ENCODE results near the gene DUS1L. TPM values are rescaled to one million over a fixed set of nuclear protein-coding genes. Genes with fewer than 3 reads are reported as not detected.

Gene DUS1L
- total RNA-seq, 1 donor from 2014 or later = 74.1 TPM

- Mint-ChIP-seq H3K4me1 (ENCODE audit: unreplicated experiment) (no peaks in the 10 kb centered on the region), H3K4me3 (ENCODE audit: unreplicated experiment) (peak overlapping the region; percentile 88), H3K36me3 (ENCODE audit: low read depth, unreplicated experiment) (peaks cover 8% of the 10 kb centered on the region), H3K9me3 (ENCODE audit: unreplicated experiment) (no peaks in the 10 kb centered on the region), H3K27ac (ENCODE audit: unreplicated experiment) (no peak overlapping the region), H3K27me3 (ENCODE audit: unreplicated experiment) (peaks cover 10% of the 10 kb centered on the region)
- no peak for TF ChIP-seq CTCF (IDR thresholded peaks at IDR 0.05; ENCODE audit: unreplicated experiment)
- no peak for DNase-seq (ENCODE audit: low spot score)
These were observed 14.6 kb downstream of the DUS1L start for GRCh38 chr17:82050761-82051641.

GRCh38 chr17:82050152-82050760 lies 15.3 kb downstream of the DUS1L start:
- no peaks in the 10 kb centered on the region for H3K9me3 Mint-ChIP-seq (ENCODE audit: unreplicated experiment)
- H3K4me3 Mint-ChIP-seq (ENCODE audit: unreplicated experiment) = peak overlapping the region; percentile 88
- peaks cover 8% of the 10 kb centered on the region for H3K36me3 Mint-ChIP-seq (ENCODE audit: low read depth, unreplicated experiment)
- H3K27ac Mint-ChIP-seq (ENCODE audit: unreplicated experiment) = no peak overlapping the region
- DNase-seq (ENCODE audit: low spot score) = no peak
- no peak for TF ChIP-seq CTCF (IDR thresholded peaks at IDR 0.05; ENCODE audit: unreplicated experiment)
- peaks cover 10% of the 10 kb centered on the region for H3K27me3 Mint-ChIP-seq (ENCODE audit: unreplicated experiment)
- no peaks in the 10 kb centered on the region for H3K4me1 Mint-ChIP-seq (ENCODE audit: unreplicated experiment)

GRCh38 chr17:82049521-82049971 lies 16.1 kb downstream of the DUS1L start:
- H3K27me3 Mint-ChIP-seq (ENCODE audit: unreplicated experiment) = peaks cover 10% of the 10 kb centered on the region
- peaks cover 8% of the 10 kb centered on the region for H3K36me3 Mint-ChIP-seq (ENCODE audit: low read depth, unreplicated experiment)
- no peak overlapping the region for H3K4me3 Mint-ChIP-seq (ENCODE audit: unreplicated experiment)
- no peak overlapping the region for H3K27ac Mint-ChIP-seq (ENCODE audit: unreplicated experiment)
- H3K9me3 Mint-ChIP-seq (ENCODE audit: unreplicated experiment) = no peaks in the 10 kb centered on the region
- DNase-seq (ENCODE audit: low spot score) = no peak
- H3K4me1 Mint-ChIP-seq (ENCODE audit: unreplicated experiment) = no peaks in the 10 kb centered on the region
- no peak for TF ChIP-seq CTCF (IDR thresholded peaks at IDR 0.05; ENCODE audit: unreplicated experiment)

- Mint-ChIP-seq H3K27ac (ENCODE audit: unreplicated experiment) (no peak overlapping the region), H3K27me3 (ENCODE audit: unreplicated experiment) (peaks cover 10% of the 10 kb centered on the region), H3K4me3 (ENCODE audit: unreplicated experiment) (no peak overlapping the region), H3K9me3 (ENCODE audit: unreplicated experiment) (no peaks in the 10 kb centered on the region), H3K36me3 (ENCODE audit: low read depth, unreplicated experiment) (peaks cover 8% of the 10 kb centered on the region), H3K4me1 (ENCODE audit: unreplicated experiment) (no peaks in the 10 kb centered on the region)
- no peak for TF ChIP-seq CTCF (IDR thresholded peaks at IDR 0.05; ENCODE audit: unreplicated experiment)
- DNase-seq (ENCODE audit: low spot score) = no peak
These were observed 16.5 kb downstream of the DUS1L start for GRCh38 chr17:82049106-82049505.

- Mint-ChIP-seq H3K27ac (ENCODE audit: unreplicated experiment) (no peak overlapping the region), H3K4me3 (ENCODE audit: unreplicated experiment) (no peak overlapping the region)
- TF ChIP-seq CTCF (IDR thresholded peaks at IDR 0.05; ENCODE audit: unreplicated experiment) = no peak
These were observed 17.0 kb downstream of the DUS1L start for GRCh38 chr17:82048571-82048971.

More at GRCh38 chr17:82048571-82048971, 17.0 kb downstream of the DUS1L start:
- H3K4me1 Mint-ChIP-seq (ENCODE audit: unreplicated experiment) = no peaks in the 10 kb centered on the region
- no peak for DNase-seq (ENCODE audit: low spot score)
- peaks cover 8% of the 10 kb centered on the region for H3K36me3 Mint-ChIP-seq (ENCODE audit: low read depth, unreplicated experiment)
- peaks cover 7% of the 10 kb centered on the region for H3K27me3 Mint-ChIP-seq (ENCODE audit: unreplicated experiment)
- H3K9me3 Mint-ChIP-seq (ENCODE audit: unreplicated experiment) = no peaks in the 10 kb centered on the region

Measured in endothelial cell (in vitro differentiated cells).